K562 (cell line): ENCODE data around the gene RAB1B. TPM values are rescaled to one million over a fixed set of nuclear protein-coding genes. Genes with fewer than 3 reads are reported as not detected.

Experiments used
- CC2D1A ChIP-seq: fragments of 450-650 bp; IDR thresholded peaks from 2 replicates; pipeline ENCODE4 v1.6.1; 2017; ENCODE audit warnings: mild to moderate bottlenecking
- CEBPB ChIP-seq: fragments of 450-650 bp; IDR thresholded peaks from 2 replicates; pipeline ENCODE4 v1.6.1; 2016; ENCODE audit warnings: missing genetic modification characterization, missing compliant biosample characterization
- CXXC5 ChIP-seq: fragments of 250-450 bp; sonication (Bioruptor Pico); IDR thresholded peaks from 2 replicates; pipeline ENCODE4 v1.8.0; 2022; ENCODE audit warnings: inconsistent platforms, mild to moderate bottlenecking, moderate library complexity
- ESRRA ChIP-seq: fragments of 450-650 bp; IDR thresholded peaks from 2 replicates; pipeline ENCODE4 v1.6.1; 2014; ENCODE audit warnings: low read depth, mild to moderate bottlenecking, moderate library complexity, borderline replicate concordance
- ETS1 ChIP-seq: conservative IDR thresholded peaks from 2 replicates; pipeline ENCODE4 v1.6.1; 2011; ENCODE audit warnings: low read depth, mild to moderate bottlenecking, low read length; ENCODE audit not compliant: control insufficient read depth
- FOXJ2 ChIP-seq: fragments of 200-800 bp; sonication (Bioruptor generic); IDR thresholded peaks from 2 replicates; pipeline ENCODE4 v1.6.1; 2016; ENCODE audit warnings: missing genetic modification characterization, missing compliant biosample characterization
- GABPB2 ChIP-seq: fragments of 250-450 bp; sonication (Bioruptor Pico); conservative IDR thresholded peaks from 2 replicates; pipeline ENCODE4 v1.5.1; 2021; ENCODE audit warnings: mild to moderate bottlenecking
- HMG20A ChIP-seq: fragments of 450-650 bp; formaldehyde crosslinking; conservative IDR thresholded peaks from 2 replicates; pipeline ENCODE4 v1.4.0; 2020; ENCODE audit warnings: mild to moderate bottlenecking, mixed read lengths
- MAZ ChIP-seq, 2 experiments: fragments of 450-650 bp in 1 of 2; sonication (generic) in 1 of 2; formaldehyde crosslinking; IDR thresholded peaks in 1 of 2; conservative IDR thresholded peaks in 1 of 2; 2 replicates each; pipeline versions ENCODE4 v1.4.0 to v1.5.0; 2020; ENCODE audit warnings: mild to moderate bottlenecking in 1 of 2, missing genetic modification reagents in 1 of 2
- MIER1 ChIP-seq: fragments of 450-650 bp; IDR thresholded peaks from 2 replicates; pipeline ENCODE4 v1.6.1; 2016; ENCODE audit warnings: antibody characterized with exemption, mild to moderate bottlenecking, low read depth
- PCBP1 ChIP-seq: fragments of 200-400 bp; formaldehyde crosslinking; IDR thresholded peaks from 2 replicates; pipeline ENCODE4 v1.6.1; 2018; ENCODE audit warnings: mild to moderate bottlenecking, low read depth, low read length; ENCODE audit not compliant: poor library complexity, severe bottlenecking
- PHB ChIP-seq: fragments of 250-450 bp; sonication (Bioruptor Pico); IDR thresholded peaks from 2 replicates; pipeline ENCODE4 v1.5.0; 2021
- POLR2B ChIP-seq: fragments of 450-650 bp; IDR thresholded peaks from 2 replicates; pipeline ENCODE4 v1.6.1; 2018; ENCODE audit warnings: low read depth; ENCODE audit not compliant: partially characterized antibody
- RB1 ChIP-seq: fragments of 450-650 bp; IDR thresholded peaks from 2 replicates; pipeline ENCODE4 v1.6.1; 2017; ENCODE audit warnings: low read depth, mild to moderate bottlenecking
- RCOR1 ChIP-seq, 2 experiments: IDR thresholded peaks; 2 replicates each; pipeline ENCODE4 v1.6.1; 2012; ENCODE audit warnings: low read depth in 2 of 2, low read length in 2 of 2, borderline replicate concordance in 1 of 2, improper control_type of control experiment in 1 of 2
- RUNX1 ChIP-seq: sonication (generic); IDR thresholded peaks from 2 replicates; pipeline ENCODE4 v1.6.1; 2016; ENCODE audit warnings: antibody characterized with exemption, low read depth
- SIX5 ChIP-seq, 2 experiments: IDR thresholded peaks; 2 replicates each; pipeline ENCODE4 v1.6.1; 2011; ENCODE audit warnings: low read length in 2 of 2, borderline replicate concordance in 1 of 2, low read depth in 1 of 2, mild to moderate bottlenecking in 1 of 2, moderate library complexity in 1 of 2; ENCODE audit not compliant: insufficient read depth in 1 of 2
- SMAD4 ChIP-seq: fragments of 250-450 bp; sonication (Bioruptor Pico); conservative IDR thresholded peaks from 2 replicates; pipeline ENCODE4 v1.8.0; 2021; ENCODE audit warnings: inconsistent platforms, mild to moderate bottlenecking, moderate library complexity
- STAG1 ChIP-seq: sonication (generic); formaldehyde crosslinking; IDR thresholded peaks from 2 replicates; pipeline ENCODE4 v1.5.0; 2020; ENCODE audit warnings: missing genetic modification reagents, borderline replicate concordance
- U2AF2 ChIP-seq: fragments of 200-400 bp; formaldehyde crosslinking; optimal IDR thresholded peaks from 2 replicates; pipeline ENCODE3; 2017; ENCODE audit warnings: low read depth, mild to moderate bottlenecking, low read length
- USF1 ChIP-seq: sonication (generic); formaldehyde crosslinking; IDR thresholded peaks from 2 replicates; pipeline ENCODE4 v1.9.0; 2022; ENCODE audit warnings: mild to moderate bottlenecking, missing genetic modification reagents
- YBX1 ChIP-seq: fragments of 450-650 bp; IDR thresholded peaks from 2 replicates; pipeline ENCODE4 v1.7.1; 2016; ENCODE audit warnings: mild to moderate bottlenecking
- ZBTB7A ChIP-seq: IDR thresholded peaks from 2 replicates; pipeline ENCODE4 v1.6.1; 2011; ENCODE audit warnings: low read depth, mild to moderate bottlenecking, low read length, moderate library complexity, borderline replicate concordance; ENCODE audit not compliant: control insufficient read depth
- ZNF224 ChIP-seq: sonication (generic); formaldehyde crosslinking; IDR thresholded peaks from 2 replicates; pipeline ENCODE4 v1.8.0; 2022; ENCODE audit warnings: mild to moderate bottlenecking, missing genetic modification reagents
- ZNF354B ChIP-seq: fragments of 250-450 bp; sonication (Bioruptor Pico); IDR thresholded peaks from 2 replicates; pipeline ENCODE4 v1.4.0; 2020
- polyA plus RNA-seq, 8 experiments: library from polyadenylated mRNA; depleted of rRNA in 4 of 8; stranded (reverse) in 5 of 8; unstranded in 3 of 8; fragments of >200 nt; fragmentation: Nextera tagmentation in 2 of 8; fragmentation: Illumina TruSeq in 1 of 8; extraction: Ambion mirVana in 2 of 8; extraction: Trizol in 1 of 8; gene quantifications; 2 replicates each; pipeline versions ENCODE4 v1.2.1 to v1.2.3, GENCODE V29; 2011 to 2014; ENCODE audit warnings: inconsistent platforms in 1 of 8, missing spikeins in 1 of 8
- total RNA-seq, 7 experiments: library from RNA; depleted of rRNA in 6 of 7; stranded (reverse); fragments of >200 nt in 6 of 7; fragmentation: Illumina TruSeq in 2 of 7; extraction: Trizol in 2 of 7; gene quantifications; 2 replicates each; pipeline versions ENCODE4 v1.2.1 to v1.2.3, GENCODE V29; 2011 to 2021; ENCODE audit warnings: low replicate concordance in 1 of 7
- TF ChIP-seq, protein P1 (sequence below): fragments of 250-450 bp; sonication (Bioruptor Pico); IDR thresholded peaks from 2 replicates; pipeline ENCODE4 v1.8.0; 2022; ENCODE audit warnings: moderate library complexity, mild to moderate bottlenecking, inconsistent platforms

Gene RAB1B
- total and polyA plus RNA-seq, 9 of the 15 experiments (the other 6 are each of a cell fraction or from before 2014, with no cell fraction given) = 5.6 to 146 (median 98.6) TPM

DNA sequence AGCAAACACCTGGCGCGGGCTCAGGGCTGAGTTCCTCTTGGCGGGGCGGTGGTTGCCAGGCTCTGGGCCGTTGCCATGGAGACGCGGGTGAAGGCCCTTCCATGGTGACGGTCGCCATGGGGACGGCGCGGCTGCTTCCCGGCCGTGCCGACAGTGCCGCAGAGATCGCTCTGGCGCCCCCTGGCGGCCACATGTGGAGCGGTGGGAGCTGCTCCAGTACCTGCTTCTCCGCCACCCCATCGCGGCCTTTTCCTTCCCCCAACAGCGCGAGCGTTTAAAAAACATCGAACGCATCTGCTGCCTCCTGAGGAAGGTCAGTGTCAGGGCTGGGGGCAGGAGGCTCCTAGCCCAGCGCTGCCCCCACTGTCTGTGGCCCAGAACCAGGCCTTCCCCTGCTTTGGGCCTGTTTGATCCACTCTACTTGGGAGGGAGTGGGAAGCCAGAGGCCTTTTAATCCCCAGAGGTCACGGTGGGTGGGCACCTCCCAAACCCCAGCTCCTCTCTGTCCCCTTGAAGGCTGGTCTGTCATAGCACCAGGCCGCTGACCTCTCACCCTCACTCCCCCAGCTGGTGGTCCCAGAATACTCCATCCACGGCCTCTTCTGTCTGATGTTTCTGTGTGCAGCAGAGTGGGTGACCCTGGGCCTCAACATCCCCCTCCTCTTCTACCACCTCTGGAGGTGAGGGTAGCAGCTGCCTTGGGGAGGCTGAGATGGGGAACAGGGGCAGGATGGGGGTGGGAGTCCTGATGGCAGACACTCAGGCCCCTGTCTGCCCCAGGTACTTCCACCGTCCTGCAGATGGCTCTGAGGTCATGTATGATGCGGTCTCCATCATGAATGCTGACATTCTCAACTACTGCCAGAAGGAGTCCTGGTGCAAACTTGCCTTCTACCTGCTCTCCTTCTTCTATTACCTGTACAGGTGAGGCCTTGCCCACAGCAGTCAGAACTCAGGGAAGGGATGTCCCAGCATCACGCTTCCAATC, 14.3 kb downstream of the RAB1B start (continued):
- TF ChIP-seq SMAD4 (CRISPR knock-in tag) = 0 out of 2 replicates have a peak, but pooled peaks have one; percentile 26
- peak; percentile 94 for TF ChIP-seq RB1
- peak; percentile 76 for TF ChIP-seq CXXC5 (CRISPR knock-in tag)
- TF ChIP-seq GABPB2 (CRISPR knock-in tag) = no peak
- peak; percentile 88 for TF ChIP-seq FOXJ2 (tag)
- no peak for TF ChIP-seq HMG20A
- TF ChIP-seq ESRRA = peak; percentile 57; the same call in 1 of the 2 replicates
- peak; percentile 57; the same call in 1 of the 2 replicates for TF ChIP-seq ETS1
- no peak for TF ChIP-seq U2AF2
- TF ChIP-seq ZBTB7A = peak; percentile 64; the same call in 1 of the 2 replicates
- TF ChIP-seq POLR2B = peak; percentile 40
- TF ChIP-seq STAG1 (CRISPR knock-in tag) = peak; percentile 8; the same call in 1 of the 2 replicates
- TF ChIP-seq ZNF354B (CRISPR knock-in tag) = no peak
- TF ChIP-seq PHB = no peak
- no peak for TF ChIP-seq CEBPB (tag)
- TF ChIP-seq YBX1 = no peak
- no peak for TF ChIP-seq ZNF224 (CRISPR knock-in tag)
- peak; percentile 88 for TF ChIP-seq PCBP1
- no peak for TF ChIP-seq CC2D1A
- TF ChIP-seq RCOR1 (IDR thresholded peaks at IDR 0.05; ENCODE audit: borderline replicate concordance in 1 of 2, low read depth in 2 of 2, low read length in 2 of 2) = peak; percentile 78 to 99
- TF ChIP-seq SIX5 (IDR thresholded peaks at IDR 0.05; ENCODE audit: borderline replicate concordance in 1 of 2, insufficient read depth in 1 of 2, low read depth in 1 of 2, low read length in 2 of 2) = peak; percentile 6 to 16; a peak in 2 of 4 replicates
- TF ChIP-seq, protein P1, sequence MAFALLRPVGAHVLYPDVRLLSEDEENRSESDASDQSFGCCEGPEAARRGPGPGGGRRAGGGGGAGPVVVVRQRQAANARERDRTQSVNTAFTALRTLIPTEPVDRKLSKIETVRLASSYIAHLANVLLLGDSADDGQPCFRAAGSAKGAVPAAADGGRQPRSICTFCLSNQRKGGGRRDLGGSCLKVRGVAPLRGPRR = no peak
- no peak for TF ChIP-seq RUNX1
- TF ChIP-seq MAZ (CRISPR knock-in tag; conservative IDR thresholded peaks at IDR 0.05 in 1 of 2, IDR thresholded peaks at IDR 0.05 in 1 of 2) = peak; percentile 41 to 60; a peak in 1 of 4 replicates
- 0 out of 2 replicates have a peak, but pooled peaks have one; percentile 27 for TF ChIP-seq MIER1
- TF ChIP-seq USF1 (CRISPR knock-in tag) = no peak
